ENCODE data around the gene TJP1.
"Not testable (repeated sequence)": the region's sequence is repeated elsewhere in the genome, so short reads cannot be mapped to it uniquely, and the experiment has no call there.

Gene TJP1

DNA sequence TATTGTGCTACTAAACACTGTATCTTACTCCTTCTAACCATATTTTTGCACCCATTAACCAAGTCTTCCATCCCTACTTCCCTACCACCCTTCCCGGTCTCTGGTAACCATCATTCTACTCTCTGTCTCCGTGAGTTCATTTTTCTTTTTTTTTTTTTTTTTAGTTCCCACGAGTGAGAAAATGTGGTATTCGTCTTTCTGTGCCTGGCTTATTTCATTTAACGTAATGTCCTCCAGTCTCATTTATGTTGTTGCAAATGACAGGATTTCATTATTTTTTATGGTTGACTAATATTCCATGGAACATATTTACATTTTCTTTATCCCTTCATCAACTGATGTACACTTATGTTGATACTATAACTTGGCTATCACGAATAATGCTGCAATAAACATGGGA, 31.7 kb downstream of the TJP1 start:
- H3K27me3 ChIP-seq (ENCODE audit: insufficient read depth, low read length) = no peaks in the 10 kb centered on the region
- H3K27ac ChIP-seq (ENCODE audit: low read length) = no peak overlapping the region

DNA sequence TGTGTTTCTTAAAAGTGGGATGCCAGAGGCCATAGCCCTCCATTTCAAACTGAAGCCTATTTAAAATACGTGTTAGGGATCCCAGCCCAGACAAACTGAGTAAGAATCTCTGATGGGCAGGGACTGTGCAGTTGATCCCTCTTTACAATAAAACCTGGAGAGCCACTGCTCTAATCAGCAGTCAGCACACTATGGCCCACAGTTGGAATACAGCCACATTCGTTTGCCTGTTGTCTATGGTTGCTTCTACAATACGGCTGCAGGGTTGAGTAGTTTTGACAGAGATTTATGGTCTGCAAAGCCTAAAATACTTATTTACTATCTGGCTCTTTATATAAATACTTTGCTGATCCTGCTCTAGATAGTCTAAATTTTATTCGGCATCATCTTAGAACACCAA, 32.4 kb downstream of the TJP1 start:
- Histone ChIP-seq H3K27ac (ENCODE audit: low read length) (no peak overlapping the region), H3K9ac (ENCODE audit: low read depth, low read length) (no peak overlapping the region), H3K27me3 (ENCODE audit: insufficient read depth, low read length) (no peaks in the 10 kb centered on the region), H3K36me3 (ENCODE audit: insufficient read depth, low read depth, low read length) (peaks cover 14% of the 10 kb centered on the region), H3K4me3 (ENCODE audit: low read length) (no peak overlapping the region), H3K9me3 (ENCODE audit: insufficient read depth, low read depth, low read length) (no peaks in the 10 kb centered on the region), H3K4me1 (ENCODE audit: insufficient read depth, low read length) (peaks cover 14% of the 10 kb centered on the region)

More for the DNA sequence above, 31.7 kb downstream of the TJP1 start:
- Histone ChIP-seq H3K9me3 (ENCODE audit: insufficient read depth, low read depth, low read length) (no peaks in the 10 kb centered on the region), H3K36me3 (ENCODE audit: insufficient read depth, low read depth, low read length) (peaks cover 14% of the 10 kb centered on the region), H3K9ac (ENCODE audit: low read depth, low read length) (no peak overlapping the region), H3K4me1 (ENCODE audit: insufficient read depth, low read length) (peaks cover 9% of the 10 kb centered on the region), H3K4me3 (ENCODE audit: low read length) (no peak overlapping the region)

DNA sequence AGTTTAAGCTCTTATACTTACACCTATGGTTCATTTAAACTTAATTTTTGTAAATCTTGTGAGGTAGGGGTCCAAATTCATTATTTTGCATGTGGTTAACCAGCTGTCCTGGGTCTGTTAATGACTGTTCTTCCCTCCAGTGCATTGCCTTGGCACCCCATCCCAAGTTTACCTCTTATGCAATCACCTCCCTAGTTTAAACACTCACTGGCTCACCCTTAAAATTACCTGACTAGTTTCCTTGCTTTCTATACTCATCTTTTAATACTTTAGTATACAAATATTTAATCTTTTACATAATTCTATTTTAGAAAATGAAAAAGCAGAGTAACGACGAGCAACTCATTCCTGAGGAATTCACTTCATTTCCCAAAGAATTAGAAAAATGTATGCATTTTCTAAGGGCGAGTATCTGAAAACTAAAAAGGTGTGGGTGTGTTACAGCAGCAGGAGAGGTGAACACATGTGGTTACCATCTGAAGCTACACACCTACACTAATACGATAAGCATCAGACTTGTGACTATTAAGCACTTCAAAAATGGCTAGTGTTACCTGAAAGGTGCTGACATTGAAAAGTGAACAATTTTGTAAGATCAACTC, 33.7 kb downstream of the TJP1 start:
- Histone ChIP-seq H3K4me1 (ENCODE audit: insufficient read depth, low read length) (peaks cover 14% of the 10 kb centered on the region), H3K27ac (ENCODE audit: low read length) (no peak overlapping the region), H3K9me3 (ENCODE audit: insufficient read depth, low read depth, low read length) (no peaks in the 10 kb centered on the region), H3K36me3 (ENCODE audit: insufficient read depth, low read depth, low read length) (peaks cover 4% of the 10 kb centered on the region; the same call in 1 of the 2 replicates), H3K4me3 (ENCODE audit: low read length) (no peak overlapping the region), H3K27me3 (ENCODE audit: insufficient read depth, low read length) (no peaks in the 10 kb centered on the region), H3K9ac (ENCODE audit: low read depth, low read length) (no peak overlapping the region)

DNA sequence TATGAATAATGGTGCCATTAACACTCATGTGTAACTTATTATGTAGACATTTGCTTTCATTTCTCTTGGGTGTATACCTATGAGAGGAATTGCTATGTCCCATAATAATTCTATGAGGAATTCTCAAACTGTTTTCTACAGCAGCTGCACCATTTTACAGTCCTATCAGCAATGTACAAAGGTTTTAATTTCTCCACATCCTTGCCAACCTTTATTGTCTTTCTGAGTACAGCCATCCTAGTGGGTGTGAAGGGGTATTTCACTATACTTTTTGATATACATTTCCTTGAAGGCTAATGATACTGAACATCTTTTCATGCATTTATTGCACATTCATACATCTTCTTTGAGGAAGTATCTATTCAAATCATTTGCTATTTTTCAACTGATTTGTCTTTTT, 34.5 kb downstream of the TJP1 start:
- no peak overlapping the region for H3K9ac ChIP-seq (ENCODE audit: low read depth, low read length)
- no peaks in the 10 kb centered on the region for H3K36me3 ChIP-seq (ENCODE audit: insufficient read depth, low read depth, low read length)
- no peak overlapping the region for H3K27ac ChIP-seq (ENCODE audit: low read length)
- no peak overlapping the region for H3K4me3 ChIP-seq (ENCODE audit: low read length)
- H3K4me1 ChIP-seq (ENCODE audit: insufficient read depth, low read length) = peaks cover 14% of the 10 kb centered on the region
- no peaks in the 10 kb centered on the region for H3K27me3 ChIP-seq (ENCODE audit: insufficient read depth, low read length)
- H3K9me3 ChIP-seq (ENCODE audit: insufficient read depth, low read depth, low read length) = no peaks in the 10 kb centered on the region

DNA sequence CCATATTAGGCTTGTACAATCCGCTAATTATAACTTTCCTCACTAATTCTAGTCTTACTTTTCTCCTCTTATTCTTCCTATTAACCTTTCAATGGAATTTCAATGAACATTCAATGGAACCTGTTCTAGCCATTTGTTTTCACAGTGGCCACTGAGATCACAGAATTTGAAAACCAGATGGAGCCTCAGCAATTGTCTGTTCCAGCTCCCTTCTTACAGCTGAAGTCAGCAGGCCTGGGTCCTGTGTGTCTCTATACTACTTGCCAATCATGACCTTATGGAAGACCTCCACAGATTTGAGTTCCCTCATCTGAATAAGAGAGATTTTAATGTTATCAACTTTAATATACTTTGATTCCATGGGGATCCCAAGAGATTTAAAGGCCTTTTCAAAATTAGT, 36.6 kb downstream of the TJP1 start:
- H3K4me1 ChIP-seq (ENCODE audit: insufficient read depth, low read length) = peaks cover 14% of the 10 kb centered on the region
- no peaks in the 10 kb centered on the region for H3K27me3 ChIP-seq (ENCODE audit: insufficient read depth, low read length)
- no peak overlapping the region for H3K4me3 ChIP-seq (ENCODE audit: low read length)
- H3K9me3 ChIP-seq (ENCODE audit: insufficient read depth, low read depth, low read length) = no peaks in the 10 kb centered on the region
- H3K27ac ChIP-seq (ENCODE audit: low read length) = no peak overlapping the region
- 0 out of 2 replicates have a peak, but pooled peaks cover 1% of the 10 kb centered on the region for H3K36me3 ChIP-seq (ENCODE audit: insufficient read depth, low read depth, low read length)
- H3K9ac ChIP-seq (ENCODE audit: low read depth, low read length) = no peak overlapping the region

DNA sequence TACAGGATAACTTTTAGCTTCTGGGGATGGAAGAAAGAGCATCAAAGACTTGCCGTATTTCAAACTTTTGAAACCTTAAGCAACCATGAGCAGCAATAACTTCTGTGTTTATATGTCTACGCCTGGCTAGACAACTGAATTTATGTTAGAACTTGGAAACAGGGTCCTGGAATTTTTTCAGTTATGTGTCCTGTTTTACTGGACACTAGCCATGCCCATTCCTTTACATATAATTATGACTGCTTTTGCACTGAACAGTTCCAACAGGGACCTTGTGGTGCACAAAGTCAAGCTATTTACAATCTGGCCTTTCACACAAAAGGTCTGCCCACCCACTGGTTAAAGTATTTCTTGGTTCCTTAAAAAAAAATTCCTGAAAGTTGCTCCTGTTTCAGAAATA, 37.1 kb downstream of the TJP1 start:
- no peak overlapping the region for H3K4me3 ChIP-seq (ENCODE audit: low read length)
- no peaks in the 10 kb centered on the region for H3K27me3 ChIP-seq (ENCODE audit: insufficient read depth, low read length)
- 0 out of 2 replicates have a peak, but pooled peaks cover 6% of the 10 kb centered on the region for H3K36me3 ChIP-seq (ENCODE audit: insufficient read depth, low read depth, low read length)
- peaks cover 3% of the 10 kb centered on the region for H3K9me3 ChIP-seq (ENCODE audit: insufficient read depth, low read depth, low read length)
- H3K27ac ChIP-seq (ENCODE audit: low read length) = no peak overlapping the region
- H3K9ac ChIP-seq (ENCODE audit: low read depth, low read length) = no peak overlapping the region
- H3K4me1 ChIP-seq (ENCODE audit: insufficient read depth, low read length) = peaks cover 14% of the 10 kb centered on the region

DNA sequence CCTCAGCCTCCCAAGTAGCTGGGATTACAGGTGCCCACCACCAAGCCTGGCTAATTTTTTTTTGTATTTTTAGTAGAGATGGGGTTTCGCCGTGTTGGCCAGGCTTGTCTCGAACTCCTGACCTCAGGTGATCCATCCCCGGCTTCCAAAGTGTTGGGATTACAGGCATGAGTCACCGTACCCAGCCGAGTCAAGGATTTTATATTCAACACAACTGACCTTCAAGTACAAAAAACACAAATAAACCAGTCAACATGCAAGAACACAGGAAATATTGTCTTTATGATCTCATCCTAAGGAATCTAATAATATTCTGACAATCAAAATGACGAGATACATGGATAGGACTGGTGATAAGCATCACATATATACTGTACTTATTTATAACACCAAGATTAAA, 37.9 kb downstream of the TJP1 start:
- H3K27ac ChIP-seq (ENCODE audit: low read length) = no peak overlapping the region
- H3K9me3 ChIP-seq (ENCODE audit: insufficient read depth, low read depth, low read length) = peaks cover 6% of the 10 kb centered on the region
- H3K36me3 ChIP-seq (ENCODE audit: insufficient read depth, low read depth, low read length) = 0 out of 2 replicates have a peak, but pooled peaks cover 8% of the 10 kb centered on the region
- no peaks in the 10 kb centered on the region for H3K27me3 ChIP-seq (ENCODE audit: insufficient read depth, low read length)
- peaks cover 10% of the 10 kb centered on the region; the same call in 1 of the 2 replicates for H3K4me1 ChIP-seq (ENCODE audit: insufficient read depth, low read length)
- no peak overlapping the region for H3K4me3 ChIP-seq (ENCODE audit: low read length)
- no peak overlapping the region for H3K9ac ChIP-seq (ENCODE audit: low read depth, low read length)

DNA sequence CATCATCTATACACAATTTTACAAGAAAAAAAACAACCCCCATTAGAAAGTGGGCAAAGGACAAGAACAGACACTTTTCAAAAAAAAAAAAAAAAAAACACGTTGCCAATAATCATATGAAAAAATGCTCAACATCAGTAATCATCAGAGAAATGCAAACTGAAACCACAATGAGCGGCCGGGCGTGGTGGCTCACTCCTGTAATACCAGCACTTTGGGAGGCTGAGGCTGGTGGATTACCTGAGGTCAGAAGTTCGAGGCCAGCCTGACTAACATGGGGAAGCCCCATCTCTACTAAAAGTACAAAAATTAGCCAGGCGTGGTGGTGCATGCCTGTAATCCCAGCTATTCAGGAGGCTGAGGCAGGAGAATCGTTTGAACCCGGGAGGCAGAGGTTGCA, 39.5 kb downstream of the TJP1 start:
- H3K4me3 ChIP-seq (ENCODE audit: low read length); H3K27ac ChIP-seq (ENCODE audit: low read length); H3K9ac ChIP-seq (ENCODE audit: low read depth, low read length); H3K27me3 ChIP-seq (ENCODE audit: insufficient read depth, low read length); H3K36me3 ChIP-seq (ENCODE audit: insufficient read depth, low read depth, low read length); H3K9me3 ChIP-seq (ENCODE audit: insufficient read depth, low read depth, low read length): not testable (repeated sequence)
- H3K4me1 ChIP-seq (ENCODE audit: insufficient read depth, low read length) = peaks cover 21% of the 10 kb centered on the region

DNA sequence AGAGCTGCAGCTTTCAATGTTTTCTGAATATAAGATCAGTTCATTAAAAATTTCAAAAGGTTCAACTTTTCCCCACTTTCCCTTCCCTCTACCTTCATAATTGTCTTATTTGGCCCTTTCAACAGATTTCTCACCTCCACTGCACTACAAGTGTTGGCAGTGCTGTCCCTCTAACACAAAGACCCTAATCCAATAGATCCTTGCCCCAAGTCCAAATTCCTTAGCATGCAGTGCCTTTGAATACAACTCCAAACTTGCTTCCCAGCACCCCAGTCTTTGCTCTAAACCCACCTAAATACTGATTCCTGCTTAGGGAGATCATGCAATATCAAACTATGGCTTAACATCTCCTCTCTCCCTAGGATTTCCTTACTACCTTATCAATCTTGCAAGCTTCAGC, 43.9 kb downstream of the TJP1 start:
- Histone ChIP-seq H3K9ac (ENCODE audit: low read depth, low read length) (no peak overlapping the region), H3K4me1 (ENCODE audit: insufficient read depth, low read length) (peaks cover 21% of the 10 kb centered on the region), H3K27ac (ENCODE audit: low read length) (no peak overlapping the region)

DNA sequence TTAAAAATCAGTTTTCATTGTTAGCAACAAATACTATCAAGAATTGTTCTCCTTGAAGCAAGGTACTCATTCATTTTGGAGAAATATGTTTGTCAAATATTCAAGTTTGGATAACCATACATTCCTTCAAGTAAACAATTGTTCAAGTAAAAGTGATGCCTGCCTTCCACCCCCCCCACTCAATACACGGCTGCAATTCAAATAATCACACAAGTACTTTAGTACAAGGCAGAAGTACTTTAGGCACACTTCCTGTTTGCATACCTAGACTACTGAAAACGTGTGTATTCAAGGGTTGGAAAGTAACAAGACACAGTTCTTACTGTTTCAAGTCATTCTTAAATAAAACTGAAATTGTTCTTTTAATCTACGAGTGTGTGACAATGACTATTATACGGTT, 45.4 kb downstream of the TJP1 start:
- H3K36me3 ChIP-seq (ENCODE audit: insufficient read depth, low read depth, low read length) = peaks cover 12% of the 10 kb centered on the region
- peaks cover 6% of the 10 kb centered on the region for H3K9me3 ChIP-seq (ENCODE audit: insufficient read depth, low read depth, low read length)
- no peak overlapping the region for H3K27ac ChIP-seq (ENCODE audit: low read length)
- H3K27me3 ChIP-seq (ENCODE audit: insufficient read depth, low read length) = no peaks in the 10 kb centered on the region
- no peak overlapping the region for H3K4me3 ChIP-seq (ENCODE audit: low read length)
- H3K9ac ChIP-seq (ENCODE audit: low read depth, low read length) = no peak overlapping the region
- peaks cover 21% of the 10 kb centered on the region for H3K4me1 ChIP-seq (ENCODE audit: insufficient read depth, low read length)

More for the DNA sequence above, 43.9 kb downstream of the TJP1 start:
- Histone ChIP-seq H3K27me3 (ENCODE audit: insufficient read depth, low read length) (no peaks in the 10 kb centered on the region), H3K36me3 (ENCODE audit: insufficient read depth, low read depth, low read length) (0 out of 2 replicates have a peak, but pooled peaks cover 8% of the 10 kb centered on the region), H3K9me3 (ENCODE audit: insufficient read depth, low read depth, low read length) (peaks cover 6% of the 10 kb centered on the region), H3K4me3 (ENCODE audit: low read length) (no peak overlapping the region)

DNA sequence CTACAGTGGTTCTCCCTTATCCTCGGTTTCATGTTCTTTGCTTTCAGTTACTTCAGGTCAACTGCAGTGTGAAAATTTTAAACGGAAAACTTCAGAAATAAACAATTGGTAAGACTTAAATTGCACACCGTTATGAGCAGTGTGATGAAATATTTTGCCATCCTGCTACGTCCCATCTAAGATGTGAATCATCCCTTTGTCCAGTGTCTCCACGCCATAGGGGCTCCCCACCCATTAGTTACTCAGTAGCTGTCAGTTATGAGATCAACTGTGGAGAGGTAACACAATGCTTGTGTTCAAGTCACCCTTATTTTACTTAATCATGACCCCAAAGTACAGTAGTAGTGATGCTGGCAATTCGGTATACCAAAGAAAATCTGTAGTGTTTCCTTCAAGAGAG, 47.4 kb downstream of the TJP1 start:
- H3K27ac ChIP-seq (ENCODE audit: low read length) = no peak overlapping the region
- H3K27me3 ChIP-seq (ENCODE audit: insufficient read depth, low read length) = no peaks in the 10 kb centered on the region
- H3K4me3 ChIP-seq (ENCODE audit: low read length) = no peak overlapping the region
- H3K4me1 ChIP-seq (ENCODE audit: insufficient read depth, low read length) = peaks cover 21% of the 10 kb centered on the region
- H3K9me3 ChIP-seq (ENCODE audit: insufficient read depth, low read depth, low read length) = peaks cover 1% of the 10 kb centered on the region; the same call in 1 of the 2 replicates
- H3K9ac ChIP-seq (ENCODE audit: low read depth, low read length) = no peak overlapping the region
- peaks cover 18% of the 10 kb centered on the region for H3K36me3 ChIP-seq (ENCODE audit: insufficient read depth, low read depth, low read length)

DNA sequence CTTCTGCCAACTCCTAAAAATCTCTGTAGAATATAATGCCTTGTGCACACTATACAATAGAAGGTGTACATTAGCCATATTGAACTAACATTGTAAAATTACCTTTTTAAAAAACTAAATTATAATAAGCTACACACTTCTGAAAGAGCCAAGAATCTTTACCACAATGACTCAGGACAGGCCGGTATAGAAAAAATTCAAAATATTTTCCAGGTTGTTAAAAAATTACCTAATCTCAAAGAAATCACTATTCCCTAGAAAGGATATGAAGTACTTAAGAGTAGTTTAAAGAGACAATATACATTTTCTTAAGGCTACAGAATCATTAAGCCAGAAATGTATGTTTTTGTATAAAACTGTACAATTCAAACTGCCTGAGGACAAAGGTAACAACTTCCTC, 48.5 kb downstream of the TJP1 start:
- Histone ChIP-seq H3K27me3 (ENCODE audit: insufficient read depth, low read length) (no peaks in the 10 kb centered on the region), H3K4me1 (ENCODE audit: insufficient read depth, low read length) (peaks cover 19% of the 10 kb centered on the region), H3K9me3 (ENCODE audit: insufficient read depth, low read depth, low read length) (no peaks in the 10 kb centered on the region), H3K9ac (ENCODE audit: low read depth, low read length) (no peak overlapping the region), H3K27ac (ENCODE audit: low read length) (no peak overlapping the region), H3K4me3 (ENCODE audit: low read length) (no peak overlapping the region), H3K36me3 (ENCODE audit: insufficient read depth, low read depth, low read length) (peaks cover 28% of the 10 kb centered on the region)
